Upper lobe of right lung (tissue), 1 donor: ENCODE data around the gene PAQR5. TPM values are rescaled to one million over a fixed set of nuclear protein-coding genes. Genes with fewer than 3 reads are reported as not detected.
"Not testable (repeated sequence)": the region's sequence is repeated elsewhere in the genome, so short reads cannot be mapped to it uniquely, and the experiment has no call there.

Experiments
- ATAC-seq: fragments of 200-7000 bp; cut with Tn5 transposase; one replicate; pipeline ENCODE4 v1.9.1; 2020; ENCODE audit warnings: mild to moderate bottlenecking, moderate library complexity
- DNase-seq: peaks from one replicate; pipeline ENCODE4 v3.0.0-alpha.2; 2020
- H3K27ac ChIP-seq: fragments of 200-600 bp; one replicate; pipeline ENCODE4 v1.8.0; 2022
- H3K27me3 ChIP-seq: fragments of 200-600 bp; one replicate; pipeline ENCODE4 v1.8.0; 2022; ENCODE audit warnings: mild to moderate bottlenecking
- H3K36me3 ChIP-seq: fragments of 200-600 bp; one replicate; pipeline ENCODE4 v1.8.0; 2022
- H3K4me1 ChIP-seq: fragments of 200-600 bp; one replicate; pipeline ENCODE4 v1.8.0; 2022
- H3K4me3 ChIP-seq: fragments of 200-600 bp; one replicate; pipeline ENCODE4 v1.8.0; 2022; ENCODE audit warnings: mild to moderate bottlenecking
- H3K9me3 ChIP-seq: fragments of 200-600 bp; one replicate; pipeline ENCODE4 v1.8.0; 2022
- CTCF ChIP-seq: fragments of 200-600 bp; IDR thresholded peaks from one replicate; pipeline ENCODE4 v1.8.0; 2022; ENCODE audit warnings: antibody characterized with exemption
- intact Hi-C: fragments of 100-400 bp; cut with DNase I; formaldehyde crosslinking; loops from one replicate; pipeline ENCODE4 v1.11.0; 2022
- total RNA-seq: library from RNA; stranded (reverse); fragmentation: NEBNext Ultra II Directional; extraction: Animal tissue kit (Norgen Biotek cat#: 25700); gene quantifications from one replicate; pipeline ENCODE4 v1.2.1, GENCODE V29; 2021
- donor health status: DM: no; HTN: yes; CAD: no; lungs with severe emphysema.

PAQR5 gene
- total RNA-seq, 1 donor from 2014 or later = 37.9 TPM

DNA sequence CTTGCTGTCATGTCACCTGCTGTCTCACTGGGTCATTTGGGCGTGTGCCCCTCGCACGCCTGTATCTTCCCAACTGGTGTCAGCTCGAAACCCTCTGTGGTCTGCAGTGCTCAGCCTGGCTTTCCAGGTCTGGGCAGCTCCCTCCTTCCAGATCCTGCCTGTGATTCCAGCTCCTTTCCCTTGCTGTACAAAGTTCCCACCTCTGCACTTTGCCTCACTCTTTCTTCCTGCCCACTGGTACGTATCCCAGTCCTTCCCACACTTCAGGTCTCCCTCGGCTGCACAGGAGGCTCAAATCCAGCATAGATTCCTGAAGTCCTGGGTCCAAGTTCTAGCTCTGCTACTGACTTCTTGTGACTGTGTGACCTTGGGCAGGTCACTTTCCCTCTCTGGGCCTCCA is 2.1 kb upstream of the PAQR5 start:
- Histone ChIP-seq H3K4me3 (peak overlapping the region; percentile 64), H3K36me3 (no peaks in the 10 kb centered on the region), H3K27ac (no peak overlapping the region), H3K4me1 (peaks cover 11% of the 10 kb centered on the region), H3K27me3 (no peaks in the 10 kb centered on the region), H3K9me3 (no peaks in the 10 kb centered on the region)
- intact Hi-C loops = no loop called here
- no peak for TF ChIP-seq CTCF
- peak; percentile 19 for DNase-seq
- no peak for ATAC-seq

GRCh38 chr15:69297642-69298353 is 914 bp upstream of the PAQR5 start:
- Histone ChIP-seq H3K27me3 (no peaks in the 10 kb centered on the region), H3K27ac (peak overlapping the region; percentile 72), H3K9me3 (no peaks in the 10 kb centered on the region), H3K4me1 (peaks cover 8% of the 10 kb centered on the region), H3K4me3 (peak overlapping the region; percentile 64), H3K36me3 (no peaks in the 10 kb centered on the region)
- DNase-seq = peak; percentile 58
- intact Hi-C loops = no loop called here
- TF ChIP-seq CTCF = no peak
- ATAC-seq = no peak

GRCh38 chr15:69298354-69298696 is 387 bp upstream of the PAQR5 start:
- intact Hi-C loops = no loop called here
- Histone ChIP-seq H3K27me3 (no peaks in the 10 kb centered on the region), H3K9me3 (no peaks in the 10 kb centered on the region), H3K36me3 (no peaks in the 10 kb centered on the region), H3K4me1 (peaks cover 8% of the 10 kb centered on the region), H3K4me3 (peak overlapping the region; percentile 64), H3K27ac (peak overlapping the region; percentile 72)
- TF ChIP-seq CTCF = no peak
- ATAC-seq (peak; percentile 22), DNase-seq (peak; percentile 71)

GRCh38 chr15:69299451-69299886 is 757 bp downstream of the PAQR5 start:
- intact Hi-C loops = no loop called here
- H3K36me3 ChIP-seq = no peaks in the 10 kb centered on the region
- peak overlapping the region; percentile 64 for H3K4me3 ChIP-seq
- no peaks in the 10 kb centered on the region for H3K9me3 ChIP-seq
- peak; percentile 66 for DNase-seq
- H3K4me1 ChIP-seq = peaks cover 8% of the 10 kb centered on the region
- H3K27me3 ChIP-seq = no peaks in the 10 kb centered on the region
- TF ChIP-seq CTCF = no peak
- ATAC-seq = no peak
- peak overlapping the region; percentile 24 for H3K27ac ChIP-seq

- ATAC-seq = peak; percentile 1
- Histone ChIP-seq H3K9me3 (no peaks in the 10 kb centered on the region), H3K27ac (no peak overlapping the region), H3K4me3 (peak overlapping the region; percentile 64), H3K27me3 (no peaks in the 10 kb centered on the region), H3K4me1 (peaks cover 8% of the 10 kb centered on the region), H3K36me3 (no peaks in the 10 kb centered on the region)
- peak; percentile 54 for DNase-seq
- intact Hi-C loops = no loop called here
- no peak for TF ChIP-seq CTCF
These were observed 1.4 kb downstream of the PAQR5 start for GRCh38 chr15:69299943-69300588.

- H3K27ac ChIP-seq, ATAC-seq, H3K4me3 ChIP-seq, H3K9me3 ChIP-seq, H3K4me1 ChIP-seq, intact Hi-C loops, H3K36me3 ChIP-seq, H3K27me3 ChIP-seq: not testable (repeated sequence)
- DNase-seq = peak; percentile 32
These were observed 2.4 kb downstream of the PAQR5 start for GRCh38 chr15:69301101-69301500.

DNA sequence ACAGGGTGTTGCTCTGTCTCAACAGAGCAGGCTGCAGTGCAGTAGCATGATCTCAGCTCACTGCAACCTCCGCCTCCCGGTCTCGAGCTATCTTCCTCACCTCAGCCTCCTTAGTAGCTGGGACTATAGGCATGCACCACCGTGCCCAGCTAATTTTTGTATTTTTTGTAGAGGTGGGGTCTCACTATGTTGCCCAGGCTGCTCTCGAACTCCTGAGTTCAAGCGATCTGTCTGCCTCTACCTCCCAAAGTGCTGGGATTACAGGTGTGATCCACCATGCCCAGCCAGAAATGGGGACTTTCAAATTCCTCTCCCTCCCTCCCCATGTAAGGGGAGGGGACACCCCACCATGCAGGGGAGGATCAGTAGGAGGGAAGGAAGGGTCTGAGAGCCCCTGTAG is 3.4 kb downstream of the PAQR5 start:
- H3K4me3 ChIP-seq, H3K36me3 ChIP-seq, intact Hi-C loops, H3K9me3 ChIP-seq, H3K27me3 ChIP-seq, H3K4me1 ChIP-seq, H3K27ac ChIP-seq, ATAC-seq, DNase-seq: not testable (repeated sequence)
